Gastrocnemius medialis (tissue), 4 donors: ENCODE data around the gene ZDHHC22. TPM values are rescaled to one million over a fixed set of nuclear protein-coding genes. Genes with fewer than 3 reads are reported as not detected.
A peak's percentile ranks its signal among the peaks of the same experiment; 100 is the strongest.

ENCODE experiments used
- ATAC-seq, 2 donors: fragments of 150-250 bp; one replicate each; pipeline ENCODE4 v1.9.1; 2016
- DNase-seq, 2 donors: peaks; one replicate each; pipeline ENCODE4 v3.0.0-alpha.2; 2019
- H3K27ac ChIP-seq, 4 donors: fragments of 200-600 bp; sonication (generic); 1 replicate in 1 of 4; 2 replicates in 3 of 4; pipeline ENCODE4 v1.5.1; 2016 to 2018; ENCODE audit warnings: mild to moderate bottlenecking in 2 of 4, moderate library complexity in 1 of 4
- H3K27me3 ChIP-seq, 3 donors: fragments of 200-600 bp; sonication (generic) in 2 of 3; 1 replicate in 1 of 3; 2 replicates in 2 of 3; pipeline versions ENCODE4 v1.5.1 to v1.6.0; 2016 to 2019; ENCODE audit warnings: mild to moderate bottlenecking in 1 of 3, moderate library complexity in 1 of 3
- H3K36me3 ChIP-seq, 2 donors: fragments of 200-600 bp; sonication (generic) in 1 of 2; one replicate each; pipeline ENCODE4 v1.5.1; 2017 to 2018
- H3K4me1 ChIP-seq, 2 donors: fragments of 200-600 bp; sonication (generic) in 1 of 2; one replicate each; pipeline ENCODE4 v1.5.1; 2016 to 2017; ENCODE audit warnings: mild to moderate bottlenecking in 2 of 2
- H3K4me3 ChIP-seq, 4 donors: fragments of 200-600 bp; sonication (generic) in 3 of 4; 1 replicate in 1 of 4; 2 replicates in 3 of 4; pipeline ENCODE4 v1.5.1; 2016 to 2019; ENCODE audit warnings: mild to moderate bottlenecking in 2 of 4
- H3K9me3 ChIP-seq, 3 donors: fragments of 200-600 bp; sonication (generic) in 2 of 3; 1 replicate in 1 of 3; 2 replicates in 2 of 3; pipeline ENCODE4 v1.5.1; 2016 to 2019
- CTCF ChIP-seq, 5 experiments: fragments of 450-650 bp in 3 of 5; fragments of 200-600 bp in 2 of 5; sonication (generic) in 2 of 5; IDR thresholded peaks in 4 of 5; conservative IDR thresholded peaks in 1 of 5; 1 replicate in 4 of 5; 2 replicates in 1 of 5; pipeline ENCODE4 v1.5.1; 2016 to 2019; ENCODE audit warnings: antibody characterized with exemption in 5 of 5, mild to moderate bottlenecking in 3 of 5, moderate library complexity in 3 of 5
- POLR2A ChIP-seq, 2 donors: fragments of 450-650 bp; IDR thresholded peaks; one replicate each; pipeline ENCODE4 v1.6.1; 2017; ENCODE audit warnings: antibody characterized with exemption in 2 of 2, mild to moderate bottlenecking in 2 of 2, moderate library complexity in 2 of 2
- in situ Hi-C, 4 donors: fragments of 200-750 bp; cut with MboI; loops; one replicate each; pipeline versions ENCODE4 v1.15.0 to v1.8.0; 2017; ENCODE audit warnings: low sequenced_read_pairs in 4 of 4
- intact Hi-C: fragments of 100-400 bp; cut with DNase I; formaldehyde crosslinking; loops from one replicate; pipeline ENCODE4 v1.15.1; 2023; ENCODE audit warnings: low total_unique reads
- total RNA-seq, 4 donors: library from RNA; depleted of rRNA; stranded (reverse); fragments of >200 nt; gene quantifications; one replicate each; pipeline versions ENCODE4 v1.1.0 to v1.2.3, GENCODE V29; 2016

Gene ZDHHC22
- total RNA-seq, 4 donors from 2014 or later, result not detected

- in situ Hi-C loops, result no loop called here
These were observed 12.2 kb upstream of the ZDHHC22 start for GRCh38 chr14:77153802-77154201.

GRCh38 chr14:77151918-77152588 is 10.5 kb upstream of the ZDHHC22 start:
- TF ChIP-seq CTCF (IDR thresholded peaks at IDR 0.05 in 4 of 5, conservative IDR thresholded peaks at IDR 0.05 in 1 of 5), result no peak
- no peak for TF ChIP-seq POLR2A (IDR thresholded peaks at IDR 0.05)
- Histone ChIP-seq H3K27me3 (peaks cover 0 to 6% (median 0%) of the 10 kb centered on the region in 3 donors), H3K27ac (no peak overlapping the region), H3K9me3 (no peaks in the 10 kb centered on the region), H3K36me3 (no peaks in the 10 kb centered on the region), H3K4me3 (no peak overlapping the region), H3K4me1 (peaks cover 0 to 5% of the 10 kb centered on the region in 2 donors)
- DNase-seq (no peak), ATAC-seq (no peak)
- in situ Hi-C loops (no loop called here), intact Hi-C loops (no loop called here)

More at GRCh38 chr14:77153802-77154201, 12.2 kb upstream of the ZDHHC22 start:
- Histone ChIP-seq H3K9me3 (no peaks in the 10 kb centered on the region), H3K4me1 (peaks cover 8 to 9% of the 10 kb centered on the region in 2 donors), H3K36me3 (no peaks in the 10 kb centered on the region), H3K4me3 (no peak overlapping the region), H3K27ac (no peak overlapping the region), H3K27me3 (peaks cover 0 to 3% (median 0%) of the 10 kb centered on the region in 3 donors)
- intact Hi-C loops, result no loop called here
- no peak for TF ChIP-seq CTCF (IDR thresholded peaks at IDR 0.05 in 4 of 5, conservative IDR thresholded peaks at IDR 0.05 in 1 of 5)
- TF ChIP-seq POLR2A (IDR thresholded peaks at IDR 0.05), result no peak
- DNase-seq, result no peak
- no peak for ATAC-seq

GRCh38 chr14:77151245-77151644 is 9.7 kb upstream of the ZDHHC22 start:
- intact Hi-C loops, result no loop called here
- Histone ChIP-seq H3K9me3 (no peaks in the 10 kb centered on the region), H3K36me3 (no peaks in the 10 kb centered on the region), H3K4me3 (no peak overlapping the region), H3K4me1 (peaks cover 0 to 5% of the 10 kb centered on the region in 2 donors), H3K27me3 (peaks cover 0 to 14% (median 8%) of the 10 kb centered on the region in 3 donors), H3K27ac (no peak overlapping the region)
- TF ChIP-seq POLR2A (IDR thresholded peaks at IDR 0.05), result no peak
- peak in 2 of 5 experiments; percentile 10 to 27 for TF ChIP-seq CTCF (IDR thresholded peaks at IDR 0.05 in 4 of 5, conservative IDR thresholded peaks at IDR 0.05 in 1 of 5)
- DNase-seq (no peak), ATAC-seq (no peak)
- in situ Hi-C loops, result no loop called here

- in situ Hi-C loops (no loop called here), intact Hi-C loops (no loop called here)
- Histone ChIP-seq H3K36me3 (no peaks in the 10 kb centered on the region), H3K9me3 (no peaks in the 10 kb centered on the region), H3K4me3 (no peak overlapping the region), H3K4me1 (no peaks in the 10 kb centered on the region), H3K27me3 (peaks cover 3 to 20% (median 15%) of the 10 kb centered on the region in 3 donors), H3K27ac (no peak overlapping the region)
- ATAC-seq (no peak), DNase-seq (no peak)
- TF ChIP-seq CTCF (IDR thresholded peaks at IDR 0.05 in 4 of 5, conservative IDR thresholded peaks at IDR 0.05 in 1 of 5), result no peak
- no peak for TF ChIP-seq POLR2A (IDR thresholded peaks at IDR 0.05)
These were observed 7.1 kb upstream of the ZDHHC22 start for GRCh38 chr14:77148510-77149231.
